Suppressor macrophage (primary cell): ENCODE measurements around the gene FOXO1.

Experiments
- DNase-seq, 4 experiments: peaks; one replicate each; pipeline ENCODE4 v3.0.0-alpha.2; 2020 to 2022

The FOXO1 gene

GRCh38 chr13:40506592-40507446, 159.6 kb downstream of the FOXO1 start:
- no peak for DNase-seq
